SK-N-SH (cell line): ENCODE results near the gene OLFML2A. TPM values are rescaled to one million over a fixed set of nuclear protein-coding genes. Genes with fewer than 3 reads are reported as not detected.

Experiments
- CTCF ChIA-PET: fragments of 300-600, 350-600 bp; formaldehyde crosslinking; extraction: SDS; loops from one replicate; lab custom pipeline; 2021; lab: Yijun Ruan, JAX
- POLR2A ChIA-PET: fragments of 350-600 bp; sonication (Branson Sonifier 250); formaldehyde crosslinking; extraction: SDS; loops from one replicate; lab custom pipeline; 2020; ENCODE audit warnings: antibody characterized with exemption, inconsistent platforms; lab: Yijun Ruan, JAX
- DNase-seq: peaks from one replicate; pipeline ENCODE4 v3.0.0; 2012
- H2AFZ ChIP-seq: fragments of 200-600 bp; sonication (generic); 2 replicates; pipeline ENCODE4 v1.8.1; 2016; ENCODE audit warnings: antibody characterized with exemption, mild to moderate bottlenecking, low read depth
- H3F3A ChIP-seq: fragments of 200-600 bp; sonication (generic); replicated peaks from 2 replicates; pipeline ENCODE3; 2016; ENCODE audit warnings: antibody characterized with exemption, mild to moderate bottlenecking; ENCODE audit not compliant: insufficient read depth
- H3K27ac ChIP-seq, 2 experiments: fragments of 200-500 bp in 1 of 2; fragments of 200-600 bp in 1 of 2; sonication (Bioruptor generic) in 1 of 2; sonication (generic), shearing (Covaris generic) in 1 of 2; 2 replicates each; pipeline versions ENCODE4 v1.5.1 to v1.6.1; 2014 to 2016; ENCODE audit warnings: low read depth in 2 of 2, inconsistent platforms in 1 of 2, low read length in 1 of 2, mild to moderate bottlenecking in 1 of 2, mixed read lengths in 1 of 2
- H3K27me3 ChIP-seq: fragments of 200-600 bp; sonication (generic), shearing (Covaris generic); 2 replicates; pipeline ENCODE4 v1.6.1; 2016; ENCODE audit warnings: mixed run types; ENCODE audit not compliant: insufficient read depth
- H3K36me3 ChIP-seq, 2 experiments: fragments of 200-500 bp in 1 of 2; fragments of 200-600 bp in 1 of 2; sonication (Bioruptor generic) in 1 of 2; sonication (generic) in 1 of 2; replicated peaks in 1 of 2; 2 replicates each; pipeline versions ENCODE3 to v1.5.1; 2014 to 2016; ENCODE audit warnings: low read length in 1 of 2, mild to moderate bottlenecking in 1 of 2; ENCODE audit not compliant: insufficient read depth in 2 of 2, control insufficient read depth in 1 of 2
- H3K4me1 ChIP-seq, 2 experiments: fragments of 200-500 bp in 1 of 2; fragments of 200-600 bp in 1 of 2; sonication (Bioruptor generic) in 1 of 2; sonication (generic), shearing (Covaris generic) in 1 of 2; 2 replicates each; pipeline versions ENCODE4 v1.5.1 to v1.6.1; 2014 to 2016; ENCODE audit warnings: low read depth in 1 of 2, low read length in 1 of 2, mixed run types in 1 of 2; ENCODE audit not compliant: insufficient read depth in 2 of 2, control insufficient read depth in 1 of 2
- H3K4me2 ChIP-seq: fragments of 200-600 bp; sonication (generic), shearing (Covaris generic); 2 replicates; pipeline ENCODE4 v1.6.1; 2017; ENCODE audit warnings: mixed run types
- H3K4me3 ChIP-seq, 2 experiments: fragments of 200-500 bp in 1 of 2; fragments of 200-600 bp in 1 of 2; sonication (Bioruptor generic) in 1 of 2; sonication (generic), shearing (Covaris generic) in 1 of 2; 2 replicates each; pipeline versions ENCODE4 v1.5.1 to v1.8.1; 2014 to 2016; ENCODE audit warnings: low read depth in 2 of 2, inconsistent platforms in 1 of 2, low read length in 1 of 2, mild to moderate bottlenecking in 1 of 2, mixed read lengths in 1 of 2, moderate library complexity in 1 of 2
- H3K79me2 ChIP-seq: fragments of 200-600 bp; sonication (generic); 2 replicates; pipeline ENCODE4 v1.8.1; 2017; ENCODE audit warnings: mild to moderate bottlenecking; ENCODE audit not compliant: insufficient read depth
- H3K9ac ChIP-seq: fragments of 200-600 bp; sonication (generic); 2 replicates; pipeline ENCODE4 v1.6.1; 2017; ENCODE audit warnings: mixed run types
- H3K9me2 ChIP-seq: fragments of 200-600 bp; sonication (generic); 2 replicates; pipeline ENCODE4 v1.6.1; 2017; ENCODE audit warnings: mixed run types
- H3K9me3 ChIP-seq: fragments of 200-600 bp; sonication (generic); 2 replicates; pipeline ENCODE4 v1.6.1; 2017; ENCODE audit warnings: mixed run types, mild to moderate bottlenecking, moderate library complexity
- H4K20me1 ChIP-seq: fragments of 200-600 bp; sonication (generic); 2 replicates; pipeline ENCODE4 v1.6.1; 2017; ENCODE audit warnings: mild to moderate bottlenecking, mixed run types; ENCODE audit not compliant: insufficient read depth
- CHD2 ChIP-seq: fragments of 150-350 bp; IDR thresholded peaks from 2 replicates; pipeline ENCODE4 v1.6.1; 2018; ENCODE audit warnings: low read length; ENCODE audit not compliant: partially characterized antibody
- EP300 ChIP-seq, 2 experiments: IDR thresholded peaks; 2 replicates each; pipeline versions ENCODE4 v1.4.0 to v1.6.1; 2012; ENCODE audit warnings: borderline replicate concordance in 1 of 2, low read depth in 1 of 2, low read length in 1 of 2
- FOXJ3 ChIP-seq: sonication (generic); formaldehyde crosslinking; IDR thresholded peaks from 2 replicates; pipeline ENCODE4 v1.5.1; 2020; ENCODE audit warnings: mild to moderate bottlenecking, missing genetic modification reagents
- GATA2 ChIP-seq: sonication (generic); formaldehyde crosslinking; IDR thresholded peaks from 2 replicates; pipeline ENCODE4 v1.5.0; 2020; ENCODE audit warnings: mild to moderate bottlenecking, missing genetic modification reagents
- MXI1 ChIP-seq: IDR thresholded peaks from 2 replicates; pipeline ENCODE4 v1.6.1; 2012; ENCODE audit warnings: mild to moderate bottlenecking, low read depth, low read length, improper control_type of control experiment
- NFIC ChIP-seq: IDR thresholded peaks from 2 replicates; pipeline ENCODE4 v1.4.0; 2012; ENCODE audit warnings: borderline replicate concordance
- NRF1 ChIP-seq: IDR thresholded peaks from 2 replicates; pipeline ENCODE4 v1.6.1; 2012; ENCODE audit warnings: low read depth, mild to moderate bottlenecking, low read length
- RAD21 ChIP-seq: IDR thresholded peaks from 2 replicates; pipeline ENCODE4 v1.6.1; 2012; ENCODE audit warnings: mild to moderate bottlenecking, low read length
- RCOR1 ChIP-seq: fragments of 150-350 bp; IDR thresholded peaks from 2 replicates; pipeline ENCODE4 v1.6.1; 2017; ENCODE audit warnings: antibody characterized with exemption, low read length
- SIN3A ChIP-seq: IDR thresholded peaks from 2 replicates; pipeline ENCODE4 v1.6.1; 2012; ENCODE audit warnings: low read depth, mild to moderate bottlenecking, low read length, moderate library complexity, borderline replicate concordance
- TAF1 ChIP-seq: IDR thresholded peaks from 2 replicates; pipeline ENCODE4 v1.6.1; 2012; ENCODE audit warnings: low read depth, mild to moderate bottlenecking, low read length, moderate library complexity, borderline replicate concordance
- TCF12 ChIP-seq: IDR thresholded peaks from 2 replicates; pipeline ENCODE4 v1.4.0; 2012
- WGBS: methylation state at CpG from one replicate; pipeline ENCODE4 v1.1.6; 2017; ENCODE audit warnings: low lambda C conversion rate; 5-methylcytosine and 5-hydroxymethylcytosine counted together
- polyA plus RNA-seq, 3 experiments: library from polyadenylated mRNA; depleted of rRNA; stranded (reverse); fragments of >200 nt; gene quantifications; 2 replicates each; pipeline ENCODE4 v1.2.3, GENCODE V29; 2012
- TF ChIP-seq, protein P1 (sequence below): fragments of 200-600 bp; sonication (generic); IDR thresholded peaks from 2 replicates; pipeline ENCODE4 v1.6.1; 2017; ENCODE audit warnings: antibody characterized with exemption, mild to moderate bottlenecking, moderate library complexity
- TF ChIP-seq, protein P2 (sequence below): IDR thresholded peaks from 2 replicates; pipeline ENCODE4 v1.4.0; 2012; ENCODE audit warnings: low read depth, borderline replicate concordance
- TF ChIP-seq, protein P3 (sequence below): fragments of 150-350 bp; IDR thresholded peaks from 2 replicates; pipeline ENCODE4 v1.6.1; 2016; ENCODE audit warnings: mild to moderate bottlenecking, low read depth, low read length
- TF ChIP-seq, protein P4 (sequence below): IDR thresholded peaks from 2 replicates; pipeline ENCODE4; 2012
- TF ChIP-seq, protein P5 (sequence below): IDR thresholded peaks from 2 replicates; pipeline ENCODE4 v1.4.0; 2012; ENCODE audit warnings: low read depth

Gene OLFML2A
- polyA plus RNA-seq, 1 of the 3 experiments (the other 2 are of a cell fraction) = 7.7 TPM

DNA sequence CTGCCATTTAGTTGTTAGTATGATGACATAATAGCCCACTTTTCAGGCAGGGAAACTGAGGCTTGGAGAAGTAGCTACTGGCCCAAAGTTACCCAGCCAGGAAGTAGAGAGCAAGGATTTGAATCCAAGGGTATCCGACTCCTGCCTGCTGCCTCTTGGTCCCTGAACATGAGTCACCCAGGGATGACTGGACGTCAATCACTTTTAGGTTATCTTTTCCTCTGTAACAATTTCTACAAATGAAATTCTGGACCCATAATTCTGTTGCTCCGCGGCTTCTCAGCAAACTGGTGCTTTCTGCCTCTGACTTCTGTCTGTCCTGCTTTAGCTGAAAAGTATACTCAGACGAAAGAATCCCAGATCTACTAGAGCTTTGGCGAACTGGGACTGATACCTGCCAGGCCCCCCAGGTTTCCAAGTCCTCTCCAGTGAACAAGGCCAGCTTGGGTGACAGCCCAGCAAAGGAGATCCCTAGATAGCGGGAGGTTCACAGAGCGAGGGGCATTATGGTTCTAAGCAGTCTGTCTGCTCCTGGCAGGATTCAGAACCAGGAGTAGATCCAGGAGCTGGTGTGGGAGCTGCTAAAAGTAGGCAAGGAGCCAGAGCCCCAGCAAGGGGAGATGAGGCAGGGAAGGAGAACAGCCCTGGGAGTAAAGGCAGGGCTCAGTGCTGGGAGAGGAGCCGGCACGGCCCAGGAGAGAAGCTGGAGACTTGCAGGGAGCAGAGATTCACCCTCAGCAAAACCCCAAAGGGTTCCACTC is 20.6 kb downstream of the OLFML2A start:
- no peaks in the 10 kb centered on the region for H3K79me2 ChIP-seq
- H2AFZ ChIP-seq = no peak overlapping the region
- no peaks in the 10 kb centered on the region for H4K20me1 ChIP-seq
- no peak overlapping the region for H3K27ac ChIP-seq
- no peaks in the 10 kb centered on the region for H3K36me3 ChIP-seq
- peaks cover 4 to 15% of the 10 kb centered on the region in 2 experiments; a peak in 3 of 4 replicates for H3K4me1 ChIP-seq
- no peak overlapping the region for H3K4me2 ChIP-seq
- H3K9me2 ChIP-seq = no peaks in the 10 kb centered on the region
- H3K4me3 ChIP-seq = no peak overlapping the region
- no peaks in the 10 kb centered on the region for H3K27me3 ChIP-seq
- DNase-seq = no peak
- 80% methylated on average over 10 of the region's 10 CpGs for WGBS
- H3F3A ChIP-seq = peaks cover 6% of the 10 kb centered on the region
- TF ChIP-seq, protein P1, sequence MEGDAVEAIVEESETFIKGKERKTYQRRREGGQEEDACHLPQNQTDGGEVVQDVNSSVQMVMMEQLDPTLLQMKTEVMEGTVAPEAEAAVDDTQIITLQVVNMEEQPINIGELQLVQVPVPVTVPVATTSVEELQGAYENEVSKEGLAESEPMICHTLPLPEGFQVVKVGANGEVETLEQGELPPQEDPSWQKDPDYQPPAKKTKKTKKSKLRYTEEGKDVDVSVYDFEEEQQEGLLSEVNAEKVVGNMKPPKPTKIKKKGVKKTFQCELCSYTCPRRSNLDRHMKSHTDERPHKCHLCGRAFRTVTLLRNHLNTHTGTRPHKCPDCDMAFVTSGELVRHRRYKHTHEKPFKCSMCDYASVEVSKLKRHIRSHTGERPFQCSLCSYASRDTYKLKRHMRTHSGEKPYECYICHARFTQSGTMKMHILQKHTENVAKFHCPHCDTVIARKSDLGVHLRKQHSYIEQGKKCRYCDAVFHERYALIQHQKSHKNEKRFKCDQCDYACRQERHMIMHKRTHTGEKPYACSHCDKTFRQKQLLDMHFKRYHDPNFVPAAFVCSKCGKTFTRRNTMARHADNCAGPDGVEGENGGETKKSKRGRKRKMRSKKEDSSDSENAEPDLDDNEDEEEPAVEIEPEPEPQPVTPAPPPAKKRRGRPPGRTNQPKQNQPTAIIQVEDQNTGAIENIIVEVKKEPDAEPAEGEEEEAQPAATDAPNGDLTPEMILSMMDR = no peak
- no peak for TF ChIP-seq TAF1
- 0 out of 2 replicates have a peak, but pooled peaks have one; percentile 16 for TF ChIP-seq GATA2 (CRISPR knock-in tag)
- TF ChIP-seq NFIC = peak; percentile 12; the same call in 1 of the 2 replicates
- ChIA-PET CTCF (interaction anchor here (0.9 to 20.5 kb wide), 5 partner anchors 20 to 56 kb away, joined by 3 to 215 read pairs (median 13); partner anchors contain the start of genes NR6A1, OLFML2A and WDR38), POLR2A (no interaction called here)
- no peak overlapping the region for H3K9ac ChIP-seq
- H3K9me3 ChIP-seq = no peaks in the 10 kb centered on the region

DNA sequence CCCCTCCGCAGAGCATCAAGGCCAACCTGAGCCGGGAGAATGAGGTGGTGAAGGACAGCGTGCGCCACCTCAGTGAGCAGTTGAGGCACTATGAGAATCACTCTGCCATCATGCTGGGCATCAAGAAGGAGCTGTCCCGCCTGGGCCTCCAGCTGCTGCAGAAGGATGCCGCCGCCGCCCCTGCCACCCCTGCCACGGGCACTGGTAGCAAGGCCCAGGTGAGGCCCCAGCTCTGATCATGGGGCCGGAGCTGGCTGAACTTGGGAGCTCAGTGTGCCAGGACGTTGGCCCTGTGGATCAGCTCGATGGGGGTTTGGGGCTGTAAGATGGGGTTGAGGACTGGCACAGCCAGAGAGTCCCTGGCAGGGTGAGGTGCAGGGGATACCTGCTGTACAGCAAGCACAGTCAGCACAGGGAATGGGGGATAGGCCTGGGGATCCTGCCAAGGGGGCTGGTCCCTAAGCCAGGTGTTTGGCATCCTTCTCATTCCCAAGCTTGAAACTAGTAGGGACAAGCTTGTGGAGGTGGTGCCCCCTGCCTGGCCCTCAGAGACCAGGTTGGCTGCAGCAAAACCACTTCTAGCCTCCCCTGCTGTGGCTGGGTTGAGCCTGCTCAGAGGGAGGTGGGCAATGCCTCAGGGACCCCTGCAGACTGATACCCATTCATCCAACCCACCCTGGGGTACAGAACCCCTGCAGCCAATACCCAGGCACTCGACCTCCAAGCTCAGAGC is 22.5 kb downstream of the OLFML2A start:
- H3F3A ChIP-seq = peaks cover 6% of the 10 kb centered on the region
- no peak overlapping the region for H3K4me3 ChIP-seq
- H3K79me2 ChIP-seq = no peaks in the 10 kb centered on the region
- H3K4me1 ChIP-seq = peaks cover 4 to 15% of the 10 kb centered on the region in 2 experiments; a peak in 3 of 4 replicates
- H3K27ac ChIP-seq = no peak overlapping the region
- no peak overlapping the region for H3K4me2 ChIP-seq
- no peak overlapping the region for H2AFZ ChIP-seq
- ChIA-PET CTCF (interaction anchor here (0.6 to 20.5 kb wide), 8 partner anchors 20 to 88 kb away, joined by 3 to 215 read pairs (median 6); partner anchors contain the start of genes OLFML2A and WDR38), POLR2A (no interaction called here)
- H4K20me1 ChIP-seq = no peaks in the 10 kb centered on the region
- DNase-seq = no peak
- no peaks in the 10 kb centered on the region for H3K27me3 ChIP-seq
- no peak overlapping the region for H3K9ac ChIP-seq
- H3K9me3 ChIP-seq = no peaks in the 10 kb centered on the region
- WGBS = 86% methylated on average over 8 of the region's 13 CpGs
- H3K36me3 ChIP-seq = no peaks in the 10 kb centered on the region
- H3K9me2 ChIP-seq = no peaks in the 10 kb centered on the region
- TF ChIP-seq, protein P2, sequence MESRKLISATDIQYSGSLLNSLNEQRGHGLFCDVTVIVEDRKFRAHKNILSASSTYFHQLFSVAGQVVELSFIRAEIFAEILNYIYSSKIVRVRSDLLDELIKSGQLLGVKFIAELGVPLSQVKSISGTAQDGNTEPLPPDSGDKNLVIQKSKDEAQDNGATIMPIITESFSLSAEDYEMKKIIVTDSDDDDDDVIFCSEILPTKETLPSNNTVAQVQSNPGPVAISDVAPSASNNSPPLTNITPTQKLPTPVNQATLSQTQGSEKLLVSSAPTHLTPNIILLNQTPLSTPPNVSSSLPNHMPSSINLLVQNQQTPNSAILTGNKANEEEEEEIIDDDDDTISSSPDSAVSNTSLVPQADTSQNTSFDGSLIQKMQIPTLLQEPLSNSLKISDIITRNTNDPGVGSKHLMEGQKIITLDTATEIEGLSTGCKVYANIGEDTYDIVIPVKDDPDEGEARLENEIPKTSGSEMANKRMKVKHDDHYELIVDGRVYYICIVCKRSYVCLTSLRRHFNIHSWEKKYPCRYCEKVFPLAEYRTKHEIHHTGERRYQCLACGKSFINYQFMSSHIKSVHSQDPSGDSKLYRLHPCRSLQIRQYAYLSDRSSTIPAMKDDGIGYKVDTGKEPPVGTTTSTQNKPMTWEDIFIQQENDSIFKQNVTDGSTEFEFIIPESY = no peak
- no peak for TF ChIP-seq MXI1
- TF ChIP-seq CHD2 = no peak
- TF ChIP-seq, protein P3, sequence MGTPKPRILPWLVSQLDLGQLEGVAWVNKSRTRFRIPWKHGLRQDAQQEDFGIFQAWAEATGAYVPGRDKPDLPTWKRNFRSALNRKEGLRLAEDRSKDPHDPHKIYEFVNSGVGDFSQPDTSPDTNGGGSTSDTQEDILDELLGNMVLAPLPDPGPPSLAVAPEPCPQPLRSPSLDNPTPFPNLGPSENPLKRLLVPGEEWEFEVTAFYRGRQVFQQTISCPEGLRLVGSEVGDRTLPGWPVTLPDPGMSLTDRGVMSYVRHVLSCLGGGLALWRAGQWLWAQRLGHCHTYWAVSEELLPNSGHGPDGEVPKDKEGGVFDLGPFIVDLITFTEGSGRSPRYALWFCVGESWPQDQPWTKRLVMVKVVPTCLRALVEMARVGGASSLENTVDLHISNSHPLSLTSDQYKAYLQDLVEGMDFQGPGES = no peak
- no peak for TF ChIP-seq SIN3A
- no peak for TF ChIP-seq TCF12
- TF ChIP-seq, protein P4, sequence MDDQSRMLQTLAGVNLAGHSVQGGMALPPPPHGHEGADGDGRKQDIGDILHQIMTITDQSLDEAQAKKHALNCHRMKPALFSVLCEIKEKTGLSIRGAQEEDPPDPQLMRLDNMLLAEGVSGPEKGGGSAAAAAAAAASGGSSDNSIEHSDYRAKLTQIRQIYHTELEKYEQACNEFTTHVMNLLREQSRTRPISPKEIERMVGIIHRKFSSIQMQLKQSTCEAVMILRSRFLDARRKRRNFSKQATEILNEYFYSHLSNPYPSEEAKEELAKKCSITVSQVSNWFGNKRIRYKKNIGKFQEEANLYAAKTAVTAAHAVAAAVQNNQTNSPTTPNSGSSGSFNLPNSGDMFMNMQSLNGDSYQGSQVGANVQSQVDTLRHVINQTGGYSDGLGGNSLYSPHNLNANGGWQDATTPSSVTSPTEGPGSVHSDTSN = no peak
- TF ChIP-seq RCOR1 = no peak
- TF ChIP-seq, protein P5, sequence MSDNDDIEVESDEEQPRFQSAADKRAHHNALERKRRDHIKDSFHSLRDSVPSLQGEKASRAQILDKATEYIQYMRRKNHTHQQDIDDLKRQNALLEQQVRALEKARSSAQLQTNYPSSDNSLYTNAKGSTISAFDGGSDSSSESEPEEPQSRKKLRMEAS = no peak
- no peak for TF ChIP-seq FOXJ3
- TF ChIP-seq GATA2 (CRISPR knock-in tag) = no peak
- TF ChIP-seq NRF1 = no peak
- TF ChIP-seq EP300 (IDR thresholded peaks at IDR 0.05; ENCODE audit: borderline replicate concordance in 1 of 2, low read depth in 1 of 2, low read length in 1 of 2) = no peak
- no peak for TF ChIP-seq RAD21
